Measurements from ENCODE around the gene ALOX15B.

DNA sequence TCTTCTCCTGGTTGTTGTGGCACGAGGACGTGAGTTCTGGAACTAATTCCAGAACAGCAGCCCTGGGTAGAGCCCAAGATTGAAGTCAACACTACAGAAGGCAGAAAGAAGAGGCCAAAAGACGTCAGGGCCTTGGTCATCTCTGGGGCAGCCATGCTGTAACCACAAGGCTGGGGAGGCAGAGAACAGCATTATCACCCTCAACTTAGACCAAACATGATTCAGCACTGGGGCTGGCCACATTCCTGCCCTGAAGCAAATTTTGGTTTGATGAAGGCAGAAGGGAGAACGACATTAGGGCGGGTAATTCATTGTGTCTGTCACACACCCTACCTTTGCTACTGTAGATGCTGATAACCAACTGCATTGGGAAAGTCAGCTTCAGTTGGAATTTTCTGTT lies 9.7 kb upstream of the ALOX15B start:
- TF ChIP-seq, protein P1, sequence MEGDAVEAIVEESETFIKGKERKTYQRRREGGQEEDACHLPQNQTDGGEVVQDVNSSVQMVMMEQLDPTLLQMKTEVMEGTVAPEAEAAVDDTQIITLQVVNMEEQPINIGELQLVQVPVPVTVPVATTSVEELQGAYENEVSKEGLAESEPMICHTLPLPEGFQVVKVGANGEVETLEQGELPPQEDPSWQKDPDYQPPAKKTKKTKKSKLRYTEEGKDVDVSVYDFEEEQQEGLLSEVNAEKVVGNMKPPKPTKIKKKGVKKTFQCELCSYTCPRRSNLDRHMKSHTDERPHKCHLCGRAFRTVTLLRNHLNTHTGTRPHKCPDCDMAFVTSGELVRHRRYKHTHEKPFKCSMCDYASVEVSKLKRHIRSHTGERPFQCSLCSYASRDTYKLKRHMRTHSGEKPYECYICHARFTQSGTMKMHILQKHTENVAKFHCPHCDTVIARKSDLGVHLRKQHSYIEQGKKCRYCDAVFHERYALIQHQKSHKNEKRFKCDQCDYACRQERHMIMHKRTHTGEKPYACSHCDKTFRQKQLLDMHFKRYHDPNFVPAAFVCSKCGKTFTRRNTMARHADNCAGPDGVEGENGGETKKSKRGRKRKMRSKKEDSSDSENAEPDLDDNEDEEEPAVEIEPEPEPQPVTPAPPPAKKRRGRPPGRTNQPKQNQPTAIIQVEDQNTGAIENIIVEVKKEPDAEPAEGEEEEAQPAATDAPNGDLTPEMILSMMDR (IDR thresholded peaks at IDR 0.05 in 8 of 11, conservative IDR thresholded peaks at IDR 0.05 in 3 of 11): no peak
- TF ChIP-seq POLR2A (IDR thresholded peaks at IDR 0.05): no peak
